DOHH2 (cell line): Measurements from ENCODE around the gene CD68.
A peak's percentile ranks its signal among the peaks of the same experiment; 100 is the strongest.
"Not testable (repeated sequence)": the region's sequence is repeated elsewhere in the genome, so short reads cannot be mapped to it uniquely, and the experiment has no call there.

ENCODE experiments used
- H3F3A ChIP-seq: fragments of 200-600 bp; sonication (generic), shearing (Covaris generic); 2 replicates; pipeline ENCODE4 v1.6.0; 2016; ENCODE audit warnings: antibody characterized with exemption, mild to moderate bottlenecking; ENCODE audit not compliant: control insufficient read depth, insufficient read depth
- H3K27ac ChIP-seq: fragments of 200-600 bp; sonication (generic); 2 replicates; pipeline ENCODE4 v1.5.1; 2014; ENCODE audit warnings: low read depth, mild to moderate bottlenecking, low read length, moderate library complexity
- H3K27me3 ChIP-seq: fragments of 200-600 bp; sonication (generic); 2 replicates; pipeline ENCODE4 v1.6.1; 2014; ENCODE audit warnings: mild to moderate bottlenecking, low read length, mixed read lengths; ENCODE audit not compliant: control insufficient read depth
- H3K36me3 ChIP-seq: fragments of 200-600 bp; sonication (generic); 2 replicates; pipeline ENCODE4 v1.6.1; 2014; ENCODE audit warnings: mild to moderate bottlenecking, low read length, moderate library complexity, mixed read lengths; ENCODE audit not compliant: control insufficient read depth
- H3K4me1 ChIP-seq: fragments of 200-600 bp; sonication (generic); 2 replicates; pipeline ENCODE4 v1.6.1; 2014; ENCODE audit warnings: mild to moderate bottlenecking, low read length, mixed read lengths; ENCODE audit not compliant: control insufficient read depth
- H3K4me2 ChIP-seq: fragments of 200-600 bp; sonication (generic); 2 replicates; pipeline ENCODE4 v1.6.0; 2014; ENCODE audit warnings: mild to moderate bottlenecking, low read length, moderate library complexity
- H3K4me3 ChIP-seq: fragments of 200-600 bp; sonication (generic); 2 replicates; pipeline ENCODE4 v1.5.1; 2014; ENCODE audit warnings: mild to moderate bottlenecking, low read length, mixed read lengths
- H3K79me2 ChIP-seq: fragments of 200-600 bp; sonication (generic); 2 replicates; pipeline ENCODE4 v1.6.1; 2014; ENCODE audit warnings: mild to moderate bottlenecking, low read length, mixed read lengths; ENCODE audit not compliant: control insufficient read depth
- H3K9me2 ChIP-seq: fragments of 200-600 bp; sonication (generic); replicated peaks from 2 replicates; pipeline ENCODE4 v1.6.1; 2014; ENCODE audit warnings: mild to moderate bottlenecking, low read length, mixed read lengths; ENCODE audit not compliant: control insufficient read depth
- H3K9me3 ChIP-seq: fragments of 200-600 bp; sonication (generic); 2 replicates; pipeline ENCODE4 v1.6.1; 2014; ENCODE audit warnings: antibody characterized with exemption, low read length, mixed read lengths; ENCODE audit not compliant: control insufficient read depth, insufficient read depth
- H4K20me1 ChIP-seq: fragments of 200-600 bp; sonication (generic); 2 replicates; pipeline ENCODE4 v1.6.0; 2014; ENCODE audit warnings: low read depth, mild to moderate bottlenecking, antibody characterized with exemption, low read length, moderate library complexity; ENCODE audit not compliant: control insufficient read depth, insufficient read depth
- CTCF ChIP-seq: fragments of 200-600 bp; sonication (generic); IDR thresholded peaks from one replicate; pipeline ENCODE4 v1.5.1; 2014; ENCODE audit warnings: antibody characterized with exemption, mild to moderate bottlenecking, low read depth, low read length; ENCODE audit not compliant: poor library complexity, severe bottlenecking
- EZH2phosphoT487 ChIP-seq: fragments of 200-600 bp; sonication (generic); IDR thresholded peaks from 2 replicates; pipeline ENCODE4 v1.6.1; 2017; ENCODE audit warnings: borderline replicate concordance, mild to moderate bottlenecking, antibody characterized with exemption, low read length, moderate library complexity, mixed read lengths

The CD68 gene

GRCh38 chr17:7623661-7624060, 44.2 kb downstream of the CD68 start:
- no peaks in the 10 kb centered on the region for H4K20me1 ChIP-seq
- TF ChIP-seq EZH2phosphoT487 (no peak), CTCF (no peak)
- H3K4me2 ChIP-seq = no peak overlapping the region
- H3K4me3 ChIP-seq = no peak overlapping the region
- H3K36me3 ChIP-seq = no peaks in the 10 kb centered on the region
- no peaks in the 10 kb centered on the region for H3F3A ChIP-seq
- H3K9me2 ChIP-seq = no peaks in the 10 kb centered on the region
- H3K9me3 ChIP-seq = no peaks in the 10 kb centered on the region
- H3K4me1 ChIP-seq = no peaks in the 10 kb centered on the region; the same call in 1 of the 2 replicates
- H3K79me2 ChIP-seq = no peaks in the 10 kb centered on the region
- peaks cover 2% of the 10 kb centered on the region for H3K27me3 ChIP-seq
- no peak overlapping the region for H3K27ac ChIP-seq

- H3K9me3 ChIP-seq, H3K4me2 ChIP-seq, H3K4me3 ChIP-seq, H3K9me2 ChIP-seq, H3K27me3 ChIP-seq, H3K79me2 ChIP-seq, H3F3A ChIP-seq, H4K20me1 ChIP-seq, H3K27ac ChIP-seq, H3K4me1 ChIP-seq, H3K36me3 ChIP-seq: not testable (repeated sequence)
Observed at GRCh38 chr17:7625749-7626148, 46.3 kb downstream of the CD68 start.

GRCh38 chr17:7626307-7626706, 46.9 kb downstream of the CD68 start:
- no peaks in the 10 kb centered on the region; the same call in 1 of the 2 replicates for H3K4me1 ChIP-seq
- no peaks in the 10 kb centered on the region for H3K27me3 ChIP-seq
- no peaks in the 10 kb centered on the region for H3K9me2 ChIP-seq
- H3K36me3 ChIP-seq = no peaks in the 10 kb centered on the region
- H3K27ac ChIP-seq = no peak overlapping the region
- no peaks in the 10 kb centered on the region for H3K9me3 ChIP-seq
- no peaks in the 10 kb centered on the region for H3K79me2 ChIP-seq
- H3F3A ChIP-seq = no peaks in the 10 kb centered on the region
- H3K4me2 ChIP-seq = no peak overlapping the region
- no peak overlapping the region for H3K4me3 ChIP-seq
- TF ChIP-seq CTCF (no peak), EZH2phosphoT487 (no peak)
- H4K20me1 ChIP-seq = no peaks in the 10 kb centered on the region

GRCh38 chr17:7626956-7627249, 47.5 kb downstream of the CD68 start:
- Histone ChIP-seq H3K79me2 (no peaks in the 10 kb centered on the region), H3K4me3 (peak overlapping the region; percentile 95), H3K4me2 (peak overlapping the region; percentile 91), H3K9me2 (no peaks in the 10 kb centered on the region), H3K9me3 (no peaks in the 10 kb centered on the region), H3K27ac (no peak overlapping the region), H3K27me3 (no peaks in the 10 kb centered on the region), H3K36me3 (no peaks in the 10 kb centered on the region), H3F3A (no peaks in the 10 kb centered on the region), H4K20me1 (no peaks in the 10 kb centered on the region), H3K4me1 (no peaks in the 10 kb centered on the region; the same call in 1 of the 2 replicates)
- TF ChIP-seq CTCF (no peak), EZH2phosphoT487 (no peak)
